EH (cell line): ENCODE measurements around the gene SECTM1.
A peak's percentile ranks its signal among the peaks of the same experiment; 100 is the strongest.

Source experiments
- DNase-seq: peaks from one replicate; pipeline ENCODE4 v3.0.0-alpha.2; 2015; ENCODE audit warnings: low read depth

The SECTM1 gene

DNA sequence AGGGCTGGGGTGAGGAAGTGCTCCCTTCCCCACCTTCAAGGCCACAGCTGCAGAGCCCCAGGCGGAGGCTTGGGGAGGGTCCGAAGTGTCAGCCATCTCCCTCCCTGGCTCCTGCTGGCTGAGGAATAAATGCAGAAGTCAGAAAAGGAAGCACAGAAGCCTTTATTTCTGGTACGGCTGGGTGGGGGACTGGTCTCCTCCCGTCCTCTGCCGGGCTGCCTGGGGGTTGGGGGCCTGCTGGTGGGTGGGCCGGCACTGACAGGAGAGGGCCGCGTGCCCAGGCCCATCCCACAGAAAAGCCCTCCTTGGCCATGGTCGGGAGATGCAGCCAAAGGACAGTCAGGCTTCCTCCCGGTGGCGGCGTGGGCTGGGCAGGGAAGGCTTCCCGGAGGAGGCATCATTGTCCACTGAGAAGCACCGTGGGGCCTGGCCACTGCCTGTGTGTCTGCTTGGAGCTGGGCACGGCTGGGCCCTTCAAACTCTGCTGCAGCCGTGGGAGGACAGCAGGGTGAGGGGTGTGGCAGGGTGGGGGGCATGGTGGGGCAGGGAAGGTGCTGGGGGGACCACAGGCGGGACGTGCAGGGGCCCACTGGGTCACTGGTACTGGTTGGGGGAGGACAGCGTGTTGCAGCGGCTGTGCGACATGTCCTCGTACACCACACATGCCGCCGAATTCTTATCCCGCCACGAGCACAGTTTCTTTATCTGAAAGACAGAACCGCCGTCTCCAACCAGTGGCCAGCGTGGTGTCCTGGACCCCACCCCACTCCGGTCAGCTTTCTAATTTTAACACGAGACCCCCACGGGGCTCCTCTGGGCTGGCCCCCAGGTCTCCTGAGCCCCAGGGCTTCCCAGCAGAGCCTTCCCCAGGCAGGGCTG, 18.6 kb downstream of the SECTM1 start:
- no peak for DNase-seq

DNA sequence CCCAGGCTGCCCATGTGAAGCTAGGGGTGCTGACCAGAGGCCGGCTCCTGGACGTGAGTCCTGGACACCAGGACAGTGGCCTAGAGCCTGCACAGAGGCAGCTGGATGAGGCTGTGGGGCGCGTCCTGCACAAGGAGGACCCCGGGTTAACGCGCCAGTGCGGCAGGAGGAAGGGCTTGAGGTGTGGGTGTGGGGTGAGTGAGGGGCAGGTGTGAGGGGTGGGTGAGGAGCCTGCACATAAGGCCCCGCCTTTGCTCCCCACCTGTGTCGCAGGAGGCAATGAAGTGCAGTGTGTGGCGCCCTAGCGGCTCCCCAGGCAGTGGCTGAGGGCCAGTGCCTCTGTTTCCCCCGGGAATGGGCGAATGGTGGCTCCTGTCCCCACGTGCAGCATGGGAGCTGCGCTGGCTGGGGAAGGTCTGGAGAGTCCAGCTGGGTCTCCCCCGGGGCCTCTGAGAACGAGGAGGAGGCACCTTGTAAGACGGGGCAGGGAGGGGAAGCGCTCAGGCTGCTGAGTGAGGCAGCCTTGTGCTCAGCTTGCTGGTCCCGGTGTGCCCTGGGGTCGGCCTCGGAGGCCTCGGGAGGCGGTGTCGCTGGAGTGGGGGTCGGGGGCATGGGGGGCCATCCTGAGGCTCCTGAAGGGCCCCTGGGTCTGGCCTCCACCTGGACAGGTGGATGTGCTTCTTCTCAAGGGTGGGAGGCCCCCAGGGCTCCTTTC, 19.4 kb downstream of the SECTM1 start:
- DNase-seq, result no peak

DNA sequence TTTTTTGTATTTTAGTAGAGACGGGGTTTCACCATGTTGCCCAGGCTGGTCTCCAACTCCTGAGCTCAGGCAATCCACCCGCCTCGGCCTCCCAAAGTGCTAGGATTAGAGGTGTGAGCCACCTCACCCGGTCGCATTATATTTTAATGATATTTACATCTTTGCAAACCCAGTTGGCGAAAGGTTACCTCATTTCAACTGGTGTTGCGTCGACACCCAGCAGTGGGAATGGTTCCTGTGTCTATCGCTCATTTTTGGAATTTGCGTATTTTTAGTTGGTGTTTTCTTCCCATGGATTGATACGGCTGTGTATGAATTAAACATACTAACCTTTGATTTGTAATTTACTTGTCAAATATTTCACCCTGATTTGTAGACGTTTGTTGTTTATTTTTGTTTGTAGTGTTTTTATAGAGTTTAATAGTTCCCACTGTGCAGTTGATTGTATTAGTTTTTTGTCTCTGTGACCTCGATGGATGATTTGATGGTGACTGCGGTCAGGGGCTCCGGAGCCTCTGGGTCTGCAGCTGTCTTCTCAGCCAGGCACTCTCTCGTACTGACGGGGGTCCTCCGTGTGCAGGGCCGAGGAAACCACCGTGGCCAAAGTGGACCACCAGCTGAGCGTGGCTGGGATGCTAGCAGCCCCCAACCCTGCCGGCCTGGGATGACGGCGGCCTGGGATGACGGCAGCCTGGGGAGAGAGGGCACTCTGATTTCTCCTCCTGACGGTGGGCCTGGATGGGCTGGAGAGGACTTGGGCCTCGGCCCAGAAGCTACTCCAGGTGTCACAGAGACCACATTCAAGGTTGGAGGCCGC, 20.2 kb downstream of the SECTM1 start:
- DNase-seq, result no peak

DNA sequence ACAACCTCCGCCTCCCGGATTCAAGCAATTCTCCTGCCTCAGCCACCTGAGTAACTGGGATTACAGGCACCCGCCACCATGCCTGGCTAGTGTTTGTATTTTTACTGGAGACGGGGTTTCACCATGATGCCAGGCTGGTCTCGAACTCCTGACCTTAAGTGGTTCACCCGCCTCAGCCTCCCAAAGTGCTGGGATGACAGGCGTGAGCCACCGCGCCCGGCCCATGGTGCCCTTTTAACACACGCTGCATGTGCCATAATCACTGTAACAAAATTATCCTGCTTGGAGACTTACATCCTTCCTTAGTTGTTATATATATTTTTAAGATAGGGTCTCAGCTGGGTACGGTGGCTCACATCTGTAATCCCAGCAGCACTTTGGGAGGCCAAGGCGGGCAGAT, 21.6 kb downstream of the SECTM1 start:
- DNase-seq, result no peak

DNA sequence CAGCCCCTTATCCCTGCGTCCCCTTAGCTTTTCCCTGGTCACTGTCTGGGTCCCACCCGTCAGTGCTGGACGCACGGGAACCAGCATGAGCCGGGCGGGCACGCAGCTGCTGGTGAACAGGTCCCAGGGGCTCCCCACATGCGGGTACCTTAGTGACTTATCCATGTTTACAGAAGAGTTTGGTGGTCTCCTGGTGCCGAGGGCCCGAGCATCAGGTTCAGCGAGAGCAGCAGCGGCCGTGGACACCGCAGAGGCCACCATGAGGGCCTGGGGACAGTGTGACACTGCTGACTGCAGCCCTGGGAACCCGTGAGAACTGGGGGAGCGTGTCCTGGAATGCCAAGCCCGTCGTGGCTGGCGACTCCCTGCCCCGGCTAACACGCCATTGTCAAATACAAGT, 22.7 kb downstream of the SECTM1 start:
- DNase-seq, result no peak

DNA sequence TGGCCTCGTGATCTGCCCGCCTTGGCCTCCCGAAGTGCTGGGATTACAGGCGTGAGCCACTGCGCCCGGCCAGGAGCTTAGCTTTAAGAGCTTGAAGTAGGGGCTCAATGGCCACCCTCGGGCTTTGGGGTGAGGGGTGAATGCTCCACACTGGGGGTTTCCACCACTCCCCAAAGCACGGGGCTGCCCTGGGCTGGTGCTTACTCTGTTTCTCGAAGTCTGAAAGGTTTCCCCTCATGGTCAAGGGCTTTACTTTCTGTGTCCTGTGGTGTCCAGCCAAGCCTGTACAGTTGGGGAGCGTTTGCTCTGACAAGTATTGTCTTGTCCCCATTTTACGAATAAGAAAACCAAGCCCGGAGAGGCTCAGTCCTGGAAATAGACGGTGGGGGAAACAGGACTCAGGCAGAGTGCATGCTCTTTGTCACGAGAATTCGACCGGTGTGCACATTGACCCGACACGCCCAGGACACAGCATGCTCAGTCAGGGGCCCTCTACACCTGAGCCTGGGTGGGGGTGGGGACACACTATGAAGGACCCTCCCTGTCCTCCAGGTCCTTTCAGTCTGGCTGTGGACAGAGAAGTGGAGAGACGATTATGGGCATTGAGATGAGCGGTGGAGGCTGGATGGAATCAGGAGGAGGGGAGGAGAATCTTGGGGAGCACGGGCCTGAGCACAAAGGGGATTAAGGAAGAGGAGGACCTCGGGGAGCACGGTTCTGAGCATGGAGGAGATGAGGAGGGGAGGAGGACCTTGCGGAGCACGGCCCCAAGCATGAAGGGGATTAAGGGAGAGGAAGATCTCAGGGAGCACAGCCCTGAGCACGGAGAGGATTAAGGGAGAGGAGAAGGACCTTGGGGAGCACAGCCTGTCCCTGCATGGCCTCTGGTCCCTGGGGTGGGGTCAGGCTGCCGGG, 23.7 kb downstream of the SECTM1 start:
- no peak for DNase-seq

DNA sequence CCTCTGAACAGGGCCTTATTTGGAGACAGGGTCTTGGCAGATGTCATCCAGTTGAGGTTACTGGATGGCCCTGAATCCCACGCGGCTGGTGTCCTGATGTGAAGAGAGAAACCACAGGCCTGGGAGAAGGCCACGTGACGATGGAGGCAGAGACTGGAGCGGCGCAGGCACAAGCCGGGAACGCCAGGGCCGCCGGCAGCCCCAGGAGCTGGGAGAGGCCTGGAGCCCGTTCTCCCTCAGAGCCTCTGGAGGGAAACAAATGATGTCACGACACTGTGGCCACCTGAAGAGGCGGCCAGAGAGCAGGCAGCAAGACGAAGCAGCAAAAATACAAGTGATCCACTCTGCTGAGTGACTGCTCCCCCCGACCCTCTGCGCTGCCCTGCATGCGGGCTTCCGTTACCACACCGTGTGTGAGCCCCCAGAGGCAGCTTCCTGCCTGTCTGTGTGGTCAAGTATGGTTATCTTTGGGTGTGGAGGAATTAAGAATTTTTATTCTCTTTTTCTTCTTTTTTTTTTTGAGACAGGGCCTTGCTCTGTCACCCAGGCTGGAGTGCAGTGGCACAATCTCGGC, 27.8 kb downstream of the SECTM1 start:
- no peak for DNase-seq

DNA sequence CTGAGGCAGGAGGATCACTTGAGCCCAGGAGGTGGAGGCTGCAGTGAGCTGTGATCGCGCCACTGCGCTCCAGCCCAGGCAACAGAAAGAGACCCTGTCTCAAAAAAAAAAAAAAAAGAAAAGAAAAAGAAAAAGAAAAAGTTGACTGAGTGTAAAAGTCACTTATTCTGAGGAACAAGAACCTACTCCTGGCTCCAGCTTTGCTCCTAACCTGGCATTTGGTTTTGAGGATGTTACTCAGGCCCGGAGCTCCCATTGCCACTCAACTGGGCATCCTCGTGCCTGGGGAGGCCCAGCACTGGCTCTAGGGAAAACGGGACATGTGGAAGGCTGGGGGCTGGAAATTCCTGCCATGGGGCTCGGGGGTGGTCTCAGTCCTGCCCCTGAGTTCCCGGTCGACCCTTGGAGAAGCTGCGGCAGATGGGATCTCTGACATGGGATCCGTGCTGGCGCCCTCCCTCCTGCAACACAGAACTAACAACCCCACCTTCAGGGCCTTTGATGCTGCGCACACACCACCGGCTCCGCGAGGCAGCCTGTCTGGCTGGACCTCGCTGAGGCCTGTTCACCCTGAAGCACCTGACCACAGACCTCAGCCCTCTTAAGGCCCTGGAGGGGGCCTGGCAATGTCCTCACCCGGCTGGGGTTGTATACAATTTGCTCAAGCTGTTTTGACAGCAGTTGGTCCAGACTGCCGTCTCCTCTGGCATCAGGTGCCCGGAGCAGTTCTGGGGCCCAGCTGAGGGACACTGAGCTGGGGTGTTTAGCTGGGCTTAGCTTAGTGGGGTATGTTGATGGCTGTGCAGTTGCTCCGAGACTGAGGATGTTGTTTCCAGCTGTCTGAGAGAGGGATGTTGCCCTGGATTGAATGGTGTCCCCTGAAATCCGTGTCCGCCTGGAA, 28.5 kb downstream of the SECTM1 start:
- no peak for DNase-seq

DNA sequence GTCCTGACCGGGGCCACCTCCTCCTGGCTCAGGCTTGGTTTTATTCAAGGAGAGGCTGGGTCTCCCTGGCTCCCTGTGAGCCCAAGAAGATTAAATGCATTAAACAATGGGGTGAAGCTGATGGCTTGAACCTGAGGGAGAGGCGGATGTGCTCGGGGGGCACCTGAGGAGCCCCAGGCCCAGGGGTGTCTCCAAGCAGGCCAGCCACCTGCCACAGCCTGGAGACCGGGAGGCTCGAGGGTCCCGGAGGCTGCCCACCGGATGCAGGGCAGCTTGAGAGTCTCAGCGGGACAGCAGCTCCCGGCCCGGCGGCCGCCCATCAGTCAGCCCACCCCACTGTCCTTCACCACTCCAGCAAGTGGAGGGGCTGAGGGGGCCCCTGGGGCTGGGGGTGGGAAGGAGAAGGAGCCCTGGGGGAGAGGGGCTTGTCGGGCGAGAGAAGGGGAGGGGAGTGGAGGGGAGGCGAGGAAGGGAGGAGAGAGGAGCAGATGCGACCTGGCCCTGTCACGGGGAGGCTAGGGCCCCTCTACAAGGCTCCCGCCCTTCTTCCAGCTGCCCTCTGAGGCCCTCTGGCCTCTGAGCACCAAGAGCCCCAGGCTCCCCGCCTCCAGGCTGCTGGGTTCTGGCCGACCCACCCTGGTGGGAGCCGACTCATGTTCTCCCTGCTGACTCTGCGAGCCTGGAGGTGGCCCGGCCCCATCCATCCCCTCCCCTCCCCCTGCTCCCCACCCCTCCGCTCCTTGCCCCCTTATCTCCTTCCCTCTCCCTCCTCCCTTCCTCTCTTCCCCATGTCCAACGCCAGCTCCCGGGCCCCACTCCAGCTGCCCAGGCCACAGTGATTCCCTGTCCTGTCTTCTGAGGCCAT, 29.4 kb downstream of the SECTM1 start:
- no peak for DNase-seq

DNA sequence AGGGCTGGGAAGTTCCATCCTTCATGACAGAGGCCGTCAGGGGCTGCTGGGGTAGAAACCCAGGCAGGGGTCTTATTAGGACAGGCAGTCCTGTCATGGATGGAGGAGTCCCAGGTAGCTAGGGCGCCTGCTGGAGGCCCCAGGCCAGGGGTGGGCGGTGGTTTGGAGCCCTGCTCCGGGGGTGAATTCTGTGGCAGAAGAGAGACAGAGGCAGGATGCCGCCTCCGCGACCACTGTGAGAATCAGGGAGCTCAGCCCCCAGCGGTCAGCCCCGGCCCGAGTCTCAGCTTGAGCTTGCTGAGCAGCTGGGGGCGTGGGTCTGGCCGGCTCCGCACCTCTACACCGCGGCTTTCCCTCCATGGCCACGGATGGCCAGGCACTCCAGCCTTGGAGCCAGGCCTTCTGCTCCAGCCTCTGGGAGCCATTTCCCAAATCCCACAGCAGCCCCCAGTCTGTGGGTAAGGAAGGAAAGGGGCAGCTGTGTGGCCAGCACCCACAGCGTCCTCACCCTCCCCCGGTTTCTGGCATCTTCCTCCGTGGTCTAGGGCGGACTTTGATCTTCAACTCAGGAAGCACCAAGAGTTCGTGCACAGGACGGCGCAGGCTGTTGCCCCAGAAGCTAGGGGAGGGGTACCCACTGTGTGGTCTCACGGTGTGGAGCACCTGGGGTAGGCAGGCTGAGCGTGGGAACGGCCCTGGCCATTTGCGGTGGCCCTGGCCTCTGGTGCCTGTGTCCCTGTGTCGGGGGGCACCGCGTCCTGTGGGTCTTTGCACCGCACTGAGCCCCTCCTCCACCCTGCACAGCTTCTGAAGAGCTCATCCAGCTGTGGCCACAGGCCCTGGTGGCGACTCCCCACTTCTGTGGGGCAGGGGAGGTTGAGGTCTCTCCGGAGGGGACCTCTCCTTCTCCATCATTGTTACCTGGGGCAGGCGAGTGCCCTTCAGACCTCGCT, 30.3 kb downstream of the SECTM1 start:
- no peak for DNase-seq

DNA sequence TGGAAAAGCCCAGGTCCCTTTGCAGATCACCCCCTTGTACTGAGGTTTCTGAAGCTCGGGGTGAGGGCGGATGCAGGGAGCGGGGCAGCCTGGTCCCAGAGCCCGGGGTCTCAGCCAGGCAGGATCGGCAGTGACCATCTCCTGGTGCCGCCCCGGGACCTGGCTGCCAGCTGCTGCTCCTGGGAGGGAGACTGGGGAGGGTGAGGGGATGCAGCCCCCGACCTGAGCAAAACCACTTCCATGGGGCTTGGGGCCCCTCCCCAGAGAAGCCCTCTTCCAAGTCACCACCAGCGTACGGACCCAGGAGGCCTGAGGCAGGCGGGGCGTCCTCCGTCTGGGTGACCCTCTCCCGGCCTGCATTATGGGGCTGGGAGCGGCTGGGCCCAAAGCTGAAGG, 31.0 kb downstream of the SECTM1 start:
- DNase-seq, result no peak

DNA sequence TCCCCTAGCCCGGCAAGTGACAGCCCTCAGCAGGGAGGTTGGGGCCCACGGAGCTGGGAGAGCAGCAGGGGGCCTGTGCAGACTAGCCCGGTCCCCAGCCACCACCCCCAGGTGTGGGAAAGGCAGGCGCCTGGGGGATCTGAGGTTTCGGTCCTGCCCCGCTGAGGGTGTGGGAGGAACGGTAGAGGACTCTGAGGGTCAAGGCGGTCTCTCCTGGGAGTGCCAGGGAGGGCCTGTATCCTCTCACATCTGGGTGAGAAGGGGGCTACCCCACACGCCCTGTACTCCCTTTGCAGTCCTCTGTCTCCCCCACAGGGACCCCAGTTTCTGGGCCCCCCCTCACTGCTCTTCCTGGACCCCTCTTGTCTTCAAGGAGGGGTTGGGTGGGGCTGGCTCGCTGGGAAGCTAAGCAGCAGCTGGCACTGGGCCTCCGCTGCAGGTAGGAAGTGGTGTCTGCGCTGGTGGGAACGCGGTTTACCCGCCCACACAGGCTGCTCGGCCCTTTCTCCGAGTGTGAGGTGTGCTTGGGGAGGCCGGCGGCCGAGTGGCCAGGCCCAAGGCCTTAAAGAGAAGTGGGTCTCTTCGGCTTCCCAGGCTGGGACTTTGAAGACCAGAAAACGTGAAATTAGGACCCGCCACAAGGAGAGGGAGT, 31.5 kb downstream of the SECTM1 start:
- DNase-seq, result no peak

DNA sequence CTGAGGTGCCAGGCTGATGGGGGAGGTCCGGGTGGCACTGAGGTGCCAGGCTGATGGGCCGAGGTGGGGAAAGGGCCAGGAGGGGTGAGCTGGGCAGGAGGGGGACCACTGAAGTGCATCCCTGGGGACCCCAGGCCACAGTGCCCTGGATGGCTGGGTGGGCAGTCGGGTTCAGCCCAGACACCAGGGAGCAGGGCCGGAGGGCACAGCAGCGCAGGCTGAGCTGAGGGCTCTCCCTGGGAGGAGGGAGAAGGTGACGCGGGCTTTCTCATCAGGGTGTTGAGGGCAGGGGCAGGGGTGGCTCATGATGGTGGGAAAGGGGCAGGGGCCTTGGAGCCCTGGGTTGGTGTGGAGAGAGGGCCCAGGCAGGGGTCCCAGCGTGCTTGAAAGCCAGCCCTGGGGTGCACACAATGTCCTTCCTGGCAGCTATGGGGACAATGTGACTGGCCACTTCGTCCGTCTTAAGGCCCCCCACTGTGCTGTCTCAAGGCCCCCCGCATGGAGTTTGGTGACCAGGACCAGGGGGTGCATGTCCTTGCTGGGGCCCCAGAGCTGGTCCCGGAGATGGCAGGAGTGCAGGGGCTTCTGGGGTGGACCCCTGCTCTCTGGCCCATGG, 32.2 kb downstream of the SECTM1 start:
- no peak for DNase-seq

DNA sequence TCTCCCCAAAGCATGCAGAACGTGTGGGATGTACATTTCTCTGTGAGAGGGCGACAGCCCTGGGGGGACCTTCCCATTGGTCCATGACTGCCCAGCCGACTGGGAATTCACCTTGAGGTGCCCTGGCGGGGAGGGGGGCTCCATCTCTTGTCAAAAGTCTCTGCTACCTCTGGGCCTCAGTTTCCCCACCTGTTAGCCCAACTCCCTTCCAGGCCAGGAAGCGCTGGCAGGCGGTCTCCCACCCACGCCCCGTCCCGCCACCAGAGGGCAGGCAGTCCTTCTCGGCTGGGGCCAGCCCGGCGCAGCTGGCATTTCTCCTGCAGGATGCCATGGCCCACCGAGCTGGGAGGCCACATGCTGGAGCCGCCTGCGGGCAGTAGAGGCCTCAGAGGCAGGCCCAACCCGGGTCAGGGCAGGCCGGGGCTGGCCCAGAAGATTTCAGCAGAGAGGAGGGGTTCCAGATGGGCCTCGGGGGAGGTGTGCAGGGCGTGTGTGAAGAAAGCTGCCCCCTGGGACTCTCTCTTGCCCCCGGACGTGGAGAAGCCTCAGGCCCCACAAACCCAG, 32.8 kb downstream of the SECTM1 start:
- DNase-seq, result peak; percentile 68

DNA sequence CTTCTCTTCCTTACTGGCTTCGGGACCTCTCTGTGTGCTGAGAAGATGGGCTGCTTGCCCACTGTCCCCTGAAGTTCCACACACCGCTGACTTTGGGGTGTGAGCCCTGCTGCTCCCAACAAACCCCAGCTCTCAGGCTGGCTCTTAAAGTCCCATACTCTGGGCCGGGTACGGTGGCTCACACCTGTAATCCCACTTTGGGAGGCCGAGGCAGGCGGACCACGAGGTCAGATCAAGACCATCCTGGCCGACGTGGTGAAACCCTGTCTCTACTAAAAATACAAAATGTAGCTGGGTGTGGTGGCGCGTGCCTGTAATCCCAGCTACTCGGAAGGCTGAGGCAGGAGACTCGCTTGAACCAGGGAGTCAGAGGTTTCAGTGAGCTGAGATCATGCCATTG, 33.3 kb downstream of the SECTM1 start:
- DNase-seq, result no peak

DNA sequence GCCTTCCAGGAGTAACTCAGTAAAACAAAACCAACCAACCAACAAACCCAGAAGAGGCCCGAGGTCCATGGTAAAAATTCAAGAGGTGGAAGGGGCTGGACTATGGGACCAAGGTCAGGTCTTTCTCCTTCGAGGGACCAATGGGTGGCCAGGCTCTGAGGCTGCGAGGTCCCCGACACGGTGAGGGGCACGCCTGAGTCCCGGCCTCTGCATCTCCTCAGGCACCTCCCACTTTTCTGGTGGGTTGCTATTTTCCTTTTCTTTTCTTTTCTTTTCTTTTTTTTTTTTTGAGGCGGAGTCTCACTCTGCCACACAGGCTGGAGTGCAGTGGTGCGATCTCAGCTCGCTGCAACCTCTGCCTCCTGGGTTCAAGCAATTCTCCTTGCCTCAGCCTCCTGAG, 34.1 kb downstream of the SECTM1 start:
- no peak for DNase-seq
